Heart left ventricle (tissue), 13 donors: ENCODE measurements around the gene CDK5RAP2.

Experiments used
- POLR2A ChIP-seq, 2 donors: fragments of 450-650 bp; IDR thresholded peaks; one replicate each; pipeline ENCODE4 v1.6.1; 2017; ENCODE audit warnings: antibody characterized with exemption in 2 of 2, mild to moderate bottlenecking in 2 of 2, moderate library complexity in 2 of 2
- TF ChIP-seq, protein P1 (sequence below), 12 donors: fragments of 200-600 bp; sonication (generic) in 4 of 12; IDR thresholded peaks; one replicate each; pipeline versions ENCODE4 v1.5.0 to v1.8.0; 2018 to 2022; ENCODE audit warnings: antibody characterized with exemption in 12 of 12, mild to moderate bottlenecking in 5 of 12
- donor health status: ischemic (EF 13 %, LVEDD 7.1; RV severe dilation, severe dysfunction).
- donor health status: DM: no; HTN: yes; CAD: no.
- donor health status: DM: no; HTN: no; CAD: no.
- donor health status: ischemic (EF 25% LVEDD 6.9; RV normal size, moderate dysfunction).
- donor health status: ischemic (EF 25% LVEDD 5.7; RV mildly dilated, moderate dysfunction).
- donor health status: ischemic (EF 35%, LVEDD 5.7; RV mildly dilated, moderate dysfunction).
- donor health status: nonischemic (EF 11% LVEDD 7.7; RV severe dilation, severe dysfunction).
- donor health status: DM: yes; HTN: yes; CAD: no.
- donor health status: PGD.
- donor health status: ischemic (EF 29% LVEDD 5.4; RV normal size, mild dysfunction).
- donor health status: nonischemic (EF 23%, LVEDD 6.1; RV moderate dilation, normal function).

DNA sequence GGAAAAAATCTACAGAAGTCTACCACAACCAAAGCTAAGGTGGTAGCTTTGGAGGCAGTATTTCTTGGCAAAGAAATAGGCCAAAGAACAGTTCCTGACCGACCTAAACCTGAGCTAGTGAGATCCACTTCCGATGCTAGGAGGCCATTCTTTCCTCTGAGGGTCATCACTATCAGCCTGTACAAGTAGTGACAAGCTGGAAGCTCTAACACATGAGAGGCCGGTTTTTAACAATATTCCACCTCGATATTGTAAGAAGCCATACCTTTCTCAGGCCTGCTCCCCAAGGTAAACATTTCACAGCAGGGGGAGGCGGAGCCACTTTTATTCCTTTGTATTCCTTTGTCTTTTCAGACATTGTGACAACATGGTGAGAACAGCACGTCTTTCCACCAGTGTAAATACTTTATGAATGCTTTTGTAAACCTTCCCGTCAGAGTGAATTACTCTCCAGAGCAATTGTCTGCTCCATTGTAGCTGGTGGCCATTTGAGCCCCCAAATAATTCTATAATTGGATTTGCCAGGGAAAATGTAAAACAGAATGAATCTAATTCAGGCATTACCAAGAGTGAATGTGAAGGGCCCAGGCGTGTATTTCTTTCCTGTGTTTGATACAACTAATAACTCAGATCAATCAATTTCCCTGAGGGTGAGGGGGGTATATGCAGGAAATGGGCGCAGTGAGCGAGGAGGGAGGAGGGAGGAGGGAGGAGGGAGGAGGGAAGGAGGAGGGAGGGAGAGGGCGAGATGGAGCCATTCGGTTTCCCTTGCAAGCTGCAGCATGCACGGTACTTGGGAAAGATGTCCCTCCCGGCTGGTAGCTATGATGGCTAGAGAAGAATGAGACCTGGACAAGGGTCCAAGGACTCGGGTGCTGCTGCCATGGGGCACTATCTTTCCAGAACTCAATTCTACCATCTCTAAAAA is 166.6 kb downstream of the CDK5RAP2 start:
- TF ChIP-seq, protein P1, sequence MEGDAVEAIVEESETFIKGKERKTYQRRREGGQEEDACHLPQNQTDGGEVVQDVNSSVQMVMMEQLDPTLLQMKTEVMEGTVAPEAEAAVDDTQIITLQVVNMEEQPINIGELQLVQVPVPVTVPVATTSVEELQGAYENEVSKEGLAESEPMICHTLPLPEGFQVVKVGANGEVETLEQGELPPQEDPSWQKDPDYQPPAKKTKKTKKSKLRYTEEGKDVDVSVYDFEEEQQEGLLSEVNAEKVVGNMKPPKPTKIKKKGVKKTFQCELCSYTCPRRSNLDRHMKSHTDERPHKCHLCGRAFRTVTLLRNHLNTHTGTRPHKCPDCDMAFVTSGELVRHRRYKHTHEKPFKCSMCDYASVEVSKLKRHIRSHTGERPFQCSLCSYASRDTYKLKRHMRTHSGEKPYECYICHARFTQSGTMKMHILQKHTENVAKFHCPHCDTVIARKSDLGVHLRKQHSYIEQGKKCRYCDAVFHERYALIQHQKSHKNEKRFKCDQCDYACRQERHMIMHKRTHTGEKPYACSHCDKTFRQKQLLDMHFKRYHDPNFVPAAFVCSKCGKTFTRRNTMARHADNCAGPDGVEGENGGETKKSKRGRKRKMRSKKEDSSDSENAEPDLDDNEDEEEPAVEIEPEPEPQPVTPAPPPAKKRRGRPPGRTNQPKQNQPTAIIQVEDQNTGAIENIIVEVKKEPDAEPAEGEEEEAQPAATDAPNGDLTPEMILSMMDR (IDR thresholded peaks at IDR 0.05) = no peak
- TF ChIP-seq POLR2A (IDR thresholded peaks at IDR 0.05) = no peak
